PC-9 (cell line): Measurements from ENCODE around the gene REEP2.

Experiments used
- CTCF ChIP-seq: fragments of 200-600 bp; sonication (generic); conservative IDR thresholded peaks from 2 replicates; pipeline ENCODE4 v1.6.1; 2017; ENCODE audit warnings: mixed run types, antibody characterized with exemption, mild to moderate bottlenecking, moderate library complexity
- EZH2 ChIP-seq: fragments of 200-600 bp; sonication (generic); IDR thresholded peaks from 2 replicates; pipeline ENCODE4 v1.8.0; 2017; ENCODE audit warnings: antibody characterized with exemption, low read depth

GRCh38 chr5:138470322-138471051 lies 31.6 kb downstream of the REEP2 start:
- TF ChIP-seq CTCF (no peak), EZH2 (no peak)
